Breast epithelium (tissue), 3 donors: ENCODE data around the gene CXorf65.

Experiments
- POLR2A ChIP-seq: fragments of 450-650 bp; IDR thresholded peaks from one replicate; pipeline ENCODE4 v1.6.1; 2016; ENCODE audit warnings: antibody characterized with exemption, mild to moderate bottlenecking, moderate library complexity
- POLR2AphosphoS5 ChIP-seq, 3 donors: sonication (generic); formaldehyde crosslinking; IDR thresholded peaks; one replicate each; pipeline ENCODE4 v1.6.1; 2017; ENCODE audit warnings: antibody characterized with exemption in 3 of 3
- TF ChIP-seq, protein P1 (sequence below), 3 donors: fragments of 450-650 bp; IDR thresholded peaks; one replicate each; pipeline ENCODE4 v1.5.1; 2016 to 2017; ENCODE audit warnings: antibody characterized with exemption in 3 of 3, mild to moderate bottlenecking in 3 of 3, moderate library complexity in 3 of 3

DNA sequence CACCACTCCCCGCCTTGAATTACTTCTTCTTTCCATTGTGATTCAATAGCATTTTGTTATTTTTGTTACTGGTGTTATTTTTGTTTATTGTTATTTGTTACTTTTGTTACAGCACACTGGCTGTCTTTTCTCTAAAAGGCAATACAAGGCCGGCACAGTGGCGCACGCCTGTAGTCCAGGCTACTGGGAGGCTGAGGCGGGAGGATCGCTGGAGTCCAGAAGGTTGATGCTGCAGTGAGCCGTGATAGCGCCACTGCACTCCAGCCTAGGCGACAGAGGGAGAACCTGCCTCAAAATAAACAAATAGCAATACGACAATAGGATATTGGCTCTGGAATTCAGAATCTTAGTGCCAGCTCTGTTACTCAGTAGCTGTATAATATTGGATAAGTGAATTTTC lies 10.8 kb upstream of the CXorf65 start:
- TF ChIP-seq, protein P1, sequence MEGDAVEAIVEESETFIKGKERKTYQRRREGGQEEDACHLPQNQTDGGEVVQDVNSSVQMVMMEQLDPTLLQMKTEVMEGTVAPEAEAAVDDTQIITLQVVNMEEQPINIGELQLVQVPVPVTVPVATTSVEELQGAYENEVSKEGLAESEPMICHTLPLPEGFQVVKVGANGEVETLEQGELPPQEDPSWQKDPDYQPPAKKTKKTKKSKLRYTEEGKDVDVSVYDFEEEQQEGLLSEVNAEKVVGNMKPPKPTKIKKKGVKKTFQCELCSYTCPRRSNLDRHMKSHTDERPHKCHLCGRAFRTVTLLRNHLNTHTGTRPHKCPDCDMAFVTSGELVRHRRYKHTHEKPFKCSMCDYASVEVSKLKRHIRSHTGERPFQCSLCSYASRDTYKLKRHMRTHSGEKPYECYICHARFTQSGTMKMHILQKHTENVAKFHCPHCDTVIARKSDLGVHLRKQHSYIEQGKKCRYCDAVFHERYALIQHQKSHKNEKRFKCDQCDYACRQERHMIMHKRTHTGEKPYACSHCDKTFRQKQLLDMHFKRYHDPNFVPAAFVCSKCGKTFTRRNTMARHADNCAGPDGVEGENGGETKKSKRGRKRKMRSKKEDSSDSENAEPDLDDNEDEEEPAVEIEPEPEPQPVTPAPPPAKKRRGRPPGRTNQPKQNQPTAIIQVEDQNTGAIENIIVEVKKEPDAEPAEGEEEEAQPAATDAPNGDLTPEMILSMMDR (IDR thresholded peaks at IDR 0.05): no peak
- TF ChIP-seq POLR2A (no peak), POLR2AphosphoS5 (IDR thresholded peaks at IDR 0.05) (no peak)
